ENCODE data around the gene RNF224.

Gene RNF224

DNA sequence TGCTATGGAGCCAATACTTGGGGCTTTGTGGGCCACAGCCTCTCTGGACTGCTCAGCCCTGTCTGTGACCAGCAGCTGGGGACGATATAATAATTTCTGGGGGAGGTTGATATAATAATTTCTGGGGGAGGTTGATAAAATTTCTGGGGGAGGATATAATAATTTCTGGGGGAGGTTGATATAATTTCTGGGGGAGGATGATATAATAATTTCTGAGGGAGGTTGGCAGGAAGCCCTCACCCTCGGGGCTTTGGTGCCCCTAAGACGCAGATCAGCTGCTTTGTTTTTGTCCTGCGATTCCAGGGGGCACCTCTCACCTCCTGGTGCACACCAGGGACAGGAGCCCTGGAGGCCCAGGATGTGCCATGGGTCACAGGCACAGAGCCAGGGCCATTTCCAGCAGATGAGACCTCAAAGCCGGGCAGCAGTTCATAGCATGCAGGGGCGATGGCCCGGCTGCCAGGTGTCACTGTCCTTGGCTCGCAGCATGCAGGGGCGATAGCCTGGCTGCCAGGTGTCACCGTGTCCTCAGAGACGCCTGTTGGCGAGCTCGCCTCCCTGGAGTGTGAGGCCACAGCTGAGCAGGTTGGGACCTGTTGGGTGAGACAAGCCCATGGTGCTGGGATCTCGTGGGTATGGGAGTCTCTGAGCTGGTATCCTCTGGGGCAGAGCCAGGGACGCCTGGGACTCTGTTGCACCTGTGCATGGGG lies 46.5 kb downstream of the RNF224 start:
- no peak for DNase-seq (ENCODE audit: low spot score)

GRCh38 chr9:137275203-137275587 lies 47.9 kb downstream of the RNF224 start:
- DNase-seq (ENCODE audit: low spot score) = no peak

- no peak for DNase-seq (ENCODE audit: low spot score)
These were observed 48.5 kb downstream of the RNF224 start for GRCh38 chr9:137275588-137276472.

DNA sequence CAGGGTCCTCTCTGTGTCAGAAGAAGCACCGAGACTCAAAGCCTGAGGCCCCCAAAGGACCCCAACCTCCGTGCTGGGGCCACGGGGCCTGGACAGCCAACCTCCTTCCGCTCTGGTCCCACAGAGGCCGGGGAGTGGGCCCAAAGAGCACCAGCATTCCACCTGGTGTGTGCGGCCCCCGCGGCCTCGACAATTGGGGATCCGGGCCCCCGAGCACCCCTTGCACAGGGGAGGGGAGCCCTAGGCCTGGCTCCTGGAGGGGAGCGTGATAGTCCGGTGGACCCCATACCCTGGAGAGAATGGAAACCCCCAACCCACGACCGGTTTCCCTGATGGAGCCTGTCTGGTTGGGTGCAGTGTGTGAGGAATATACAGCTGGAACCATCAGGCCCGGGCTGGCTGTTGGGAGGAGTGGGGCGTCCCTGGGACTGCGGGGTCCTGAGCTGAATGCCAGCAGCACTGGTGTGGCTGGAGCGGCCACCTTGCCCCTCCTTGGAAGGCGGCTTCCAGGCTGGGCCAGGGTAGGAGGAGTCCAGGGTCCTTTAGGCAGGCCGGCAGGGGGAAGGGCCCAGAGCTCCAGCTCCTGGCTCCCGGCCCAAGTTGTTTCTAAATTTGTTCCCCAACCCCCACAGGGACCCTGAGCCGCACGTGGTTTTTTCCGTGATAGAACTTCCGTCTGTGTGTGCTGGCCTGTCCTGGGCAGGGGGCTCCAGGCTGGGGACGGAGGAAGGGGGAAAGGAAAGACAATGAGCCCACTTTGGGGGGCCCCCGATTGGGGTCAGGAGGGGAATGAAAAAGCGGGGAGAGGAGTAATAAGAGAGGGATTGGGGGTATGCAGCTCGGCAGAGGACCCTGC lies 49.4 kb downstream of the RNF224 start:
- DNase-seq (ENCODE audit: low spot score) = no peak

GRCh38 chr9:137277329-137278041 lies 50.2 kb downstream of the RNF224 start, which contains the start of gene TOR4A:
Gene TOR4A, plus strand, starts transcription at chr9:137277726. Its CDS starts 964 bp downstream, at chr9:137278690.
- DNase-seq (ENCODE audit: low spot score) = peak; percentile 85

DNA sequence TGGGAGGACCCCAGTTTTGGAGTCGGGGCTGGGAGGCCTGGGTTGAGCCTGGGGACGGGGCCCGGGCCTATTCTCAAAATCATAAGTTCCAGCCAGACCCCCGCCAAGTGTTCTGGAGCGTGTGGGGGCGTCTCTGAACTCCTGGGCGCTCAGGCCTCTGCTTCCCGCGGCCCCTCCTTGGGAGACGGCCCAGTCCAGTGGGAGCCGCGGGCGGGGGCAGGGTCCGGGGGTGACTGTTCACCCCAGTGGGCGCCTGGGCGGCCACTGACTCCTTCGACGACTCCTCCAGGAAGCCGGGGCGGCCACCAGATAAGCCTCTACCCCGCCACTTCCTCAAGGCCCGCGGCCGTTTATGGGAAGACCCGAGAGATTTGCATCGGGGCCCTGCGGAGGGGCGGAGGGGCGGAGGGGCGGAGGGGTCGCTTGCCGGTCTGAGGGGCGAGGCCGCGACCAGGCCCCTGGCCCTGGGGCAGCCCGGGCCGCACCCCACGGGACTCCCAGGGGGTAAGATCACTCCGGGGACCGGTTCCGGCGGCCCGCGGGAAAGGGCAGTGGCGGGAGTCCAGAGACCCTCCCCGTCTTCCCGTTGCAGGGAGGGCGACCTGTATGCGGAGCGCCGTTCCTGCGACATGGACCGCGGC lies 50.9 kb downstream of the RNF224 start:
- no peak for DNase-seq (ENCODE audit: low spot score)
